DMS 273 (cell line): ENCODE measurements around the gene LRIG3.

ENCODE experiments used
- DNase-seq: peaks from one replicate; lab custom pipeline; 2025; ENCODE audit not compliant: unreplicated experiment; lab: John Stamatoyannopoulos, UW

The LRIG3 gene

DNA sequence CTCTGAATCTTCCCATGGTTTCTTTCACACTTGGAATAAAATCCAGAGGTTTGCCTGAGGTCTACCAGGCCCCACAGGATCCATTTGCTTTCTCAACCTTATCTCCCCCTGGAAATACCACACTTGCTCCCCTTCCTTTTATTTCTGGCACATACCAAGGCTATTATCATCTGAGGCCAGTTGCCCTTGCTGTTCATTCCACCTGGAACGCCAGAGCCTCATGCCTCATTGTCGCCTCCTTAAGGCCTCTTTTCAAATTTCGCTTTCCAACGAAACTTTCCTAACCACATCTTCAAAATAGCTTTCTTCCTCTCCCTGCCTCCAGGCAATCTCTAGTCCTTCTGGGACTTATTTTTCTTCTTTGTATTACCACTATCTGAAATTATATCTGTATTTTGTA is 11.2 kb upstream of the LRIG3 start:
- DNase-seq = no peak

DNA sequence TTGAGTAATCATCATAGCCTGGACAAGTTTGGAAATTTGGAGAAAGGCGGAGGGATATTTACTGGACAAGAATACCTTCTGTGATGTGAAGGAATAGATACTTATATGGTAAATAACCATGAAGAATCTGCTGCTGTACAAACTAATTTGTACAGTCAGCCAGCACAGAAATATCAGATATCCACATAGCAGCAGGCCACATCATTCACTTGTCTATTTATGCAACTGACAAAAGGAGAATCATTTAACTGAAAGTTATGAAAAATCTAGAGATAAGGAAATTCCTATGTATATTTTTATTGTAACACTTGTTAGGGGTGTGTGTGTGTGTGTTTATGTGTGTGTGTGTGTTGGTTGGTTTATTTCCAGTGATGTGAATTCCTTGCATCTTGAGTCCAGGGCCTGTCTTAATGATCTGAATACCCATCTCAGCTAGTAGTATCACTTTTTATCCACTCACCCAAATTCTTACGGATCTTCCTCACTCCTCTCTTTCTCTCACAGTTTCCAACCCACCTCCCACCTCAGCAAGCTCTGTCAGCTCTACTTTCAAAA is 10.5 kb upstream of the LRIG3 start:
- no peak for DNase-seq

DNA sequence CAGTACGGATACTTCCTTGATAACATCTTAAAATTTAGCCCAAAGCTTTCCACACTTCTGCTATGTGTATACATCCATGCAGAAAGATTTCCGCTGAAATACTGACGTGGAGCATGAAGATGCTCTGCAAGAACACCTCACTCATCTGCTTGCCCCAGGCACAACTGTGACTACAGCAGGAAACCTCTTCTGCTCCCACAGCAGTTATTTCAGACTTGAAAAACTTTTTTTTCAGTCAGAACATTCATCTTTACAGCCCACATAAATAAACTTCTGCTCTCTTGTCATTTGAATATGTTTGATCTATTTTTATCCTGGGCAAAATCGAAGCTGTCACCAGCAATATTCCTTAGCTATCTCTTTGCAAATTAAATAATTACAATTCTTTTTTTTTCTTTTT is 6.8 kb upstream of the LRIG3 start:
- no peak for DNase-seq

DNA sequence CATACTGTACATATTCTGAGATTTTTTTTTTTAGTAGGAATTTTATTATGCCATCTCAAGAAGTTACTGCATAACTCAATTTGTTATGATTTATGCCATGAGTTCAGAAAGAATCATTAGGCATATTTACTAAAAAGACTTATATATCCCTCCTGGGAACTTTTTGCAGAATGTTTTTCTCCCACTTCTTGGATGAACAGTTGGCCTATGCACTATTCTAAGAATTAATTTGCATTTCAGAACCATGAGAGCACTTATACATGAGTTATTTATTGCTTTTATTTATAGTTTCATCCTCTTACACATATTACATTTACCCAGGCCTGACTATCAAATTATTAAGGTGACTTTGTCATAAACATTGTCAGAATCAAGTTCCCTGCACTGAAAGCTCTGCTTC is 6.3 kb upstream of the LRIG3 start:
- no peak for DNase-seq

DNA sequence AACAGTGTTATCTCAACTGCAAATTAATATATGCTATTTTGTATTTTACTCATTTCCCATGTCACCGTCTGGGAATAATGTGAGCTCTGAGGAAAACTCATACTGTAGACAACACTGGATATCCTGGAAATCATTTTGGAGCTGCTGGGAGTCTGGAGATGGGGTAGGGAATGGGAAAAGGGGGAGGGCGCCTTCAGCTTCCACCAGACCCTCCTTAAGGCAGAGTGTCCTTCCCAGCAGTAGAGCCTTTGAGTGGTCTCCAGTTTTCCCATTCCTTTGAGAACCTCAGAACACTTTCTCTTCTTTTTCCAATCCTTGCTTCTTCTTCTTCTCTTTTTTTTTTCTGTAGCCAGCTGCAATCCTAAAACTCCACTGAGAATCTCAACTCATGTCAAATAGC is 5.4 kb upstream of the LRIG3 start:
- no peak for DNase-seq

DNA sequence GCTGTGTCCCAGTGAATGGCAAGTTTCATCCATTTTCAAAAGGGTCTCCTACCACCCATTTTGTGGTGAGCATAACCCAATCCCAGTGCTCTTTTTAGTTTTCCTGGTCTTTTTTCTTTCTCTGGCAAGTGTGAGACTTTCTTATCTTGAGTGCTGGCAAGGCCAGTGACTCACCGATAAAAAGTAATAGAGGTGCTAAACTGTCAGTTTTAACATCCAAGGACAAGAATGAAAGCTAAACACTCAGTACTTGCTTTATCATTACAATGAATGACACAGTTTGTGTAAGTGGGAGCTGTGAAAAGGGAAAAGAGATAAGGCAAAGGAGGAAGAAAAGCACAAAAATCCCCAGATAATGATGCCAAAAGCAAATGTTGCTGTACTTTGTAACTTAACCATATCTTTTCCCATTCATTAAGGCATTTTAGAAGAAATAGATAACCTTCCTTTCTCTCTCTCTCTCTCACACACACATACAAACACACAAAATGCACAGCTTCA is 4.9 kb upstream of the LRIG3 start:
- no peak for DNase-seq

DNA sequence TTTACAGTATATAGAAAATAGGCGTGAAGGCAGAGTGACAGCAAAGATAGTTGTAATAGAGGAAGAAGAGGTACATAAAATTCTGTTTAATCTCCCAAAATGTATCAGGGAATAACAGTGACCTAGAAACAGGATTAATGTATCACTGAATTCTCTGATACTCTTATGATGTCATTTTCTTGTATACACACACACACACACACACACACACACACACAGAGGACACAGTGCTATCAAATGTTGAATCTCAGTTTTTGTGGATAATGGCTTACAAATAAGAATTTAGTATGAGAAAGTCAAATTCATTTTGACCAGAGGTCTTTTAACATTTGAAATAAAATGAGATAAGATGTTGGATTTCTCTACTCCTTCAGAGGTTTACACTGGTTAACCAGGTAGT is 4.3 kb upstream of the LRIG3 start:
- DNase-seq = no peak

DNA sequence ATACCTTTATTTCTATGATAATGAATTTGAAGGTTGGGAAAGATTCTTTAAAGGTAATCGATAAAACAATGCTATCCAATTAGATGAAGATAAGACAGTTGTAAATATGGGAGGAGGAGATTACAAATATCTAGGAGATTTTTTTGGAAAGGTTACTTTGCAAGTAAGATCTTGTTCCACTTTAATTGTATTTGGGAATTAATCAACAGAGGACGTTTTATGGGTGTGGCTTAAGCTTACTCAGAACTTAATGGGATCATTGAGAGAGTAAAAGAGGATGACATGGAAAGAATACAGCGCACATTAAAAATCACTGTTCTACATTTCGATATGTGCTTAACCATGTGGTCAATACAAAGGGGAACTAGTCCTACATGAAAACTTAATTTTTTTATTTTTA is 3.5 kb upstream of the LRIG3 start:
- DNase-seq = no peak

DNA sequence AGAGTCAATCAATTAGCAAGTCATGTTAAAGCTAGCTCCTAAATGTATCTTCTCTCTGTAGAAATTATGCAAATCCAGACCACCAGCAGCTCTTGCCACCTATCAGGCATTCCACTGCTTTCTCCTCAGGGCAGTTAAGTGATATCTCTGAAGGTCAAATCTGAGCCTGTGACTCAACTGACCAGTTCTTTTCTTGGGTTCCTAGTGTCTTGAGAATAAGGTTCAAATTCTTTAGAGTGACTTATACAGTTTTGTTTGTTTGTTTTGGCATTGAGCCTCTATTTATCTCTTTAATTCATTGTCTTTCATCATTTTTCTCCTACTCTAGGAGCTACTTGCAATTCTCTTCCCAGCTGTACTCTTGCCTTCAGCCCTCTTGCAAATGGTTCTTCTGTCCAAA is 2.5 kb upstream of the LRIG3 start:
- DNase-seq = no peak

DNA sequence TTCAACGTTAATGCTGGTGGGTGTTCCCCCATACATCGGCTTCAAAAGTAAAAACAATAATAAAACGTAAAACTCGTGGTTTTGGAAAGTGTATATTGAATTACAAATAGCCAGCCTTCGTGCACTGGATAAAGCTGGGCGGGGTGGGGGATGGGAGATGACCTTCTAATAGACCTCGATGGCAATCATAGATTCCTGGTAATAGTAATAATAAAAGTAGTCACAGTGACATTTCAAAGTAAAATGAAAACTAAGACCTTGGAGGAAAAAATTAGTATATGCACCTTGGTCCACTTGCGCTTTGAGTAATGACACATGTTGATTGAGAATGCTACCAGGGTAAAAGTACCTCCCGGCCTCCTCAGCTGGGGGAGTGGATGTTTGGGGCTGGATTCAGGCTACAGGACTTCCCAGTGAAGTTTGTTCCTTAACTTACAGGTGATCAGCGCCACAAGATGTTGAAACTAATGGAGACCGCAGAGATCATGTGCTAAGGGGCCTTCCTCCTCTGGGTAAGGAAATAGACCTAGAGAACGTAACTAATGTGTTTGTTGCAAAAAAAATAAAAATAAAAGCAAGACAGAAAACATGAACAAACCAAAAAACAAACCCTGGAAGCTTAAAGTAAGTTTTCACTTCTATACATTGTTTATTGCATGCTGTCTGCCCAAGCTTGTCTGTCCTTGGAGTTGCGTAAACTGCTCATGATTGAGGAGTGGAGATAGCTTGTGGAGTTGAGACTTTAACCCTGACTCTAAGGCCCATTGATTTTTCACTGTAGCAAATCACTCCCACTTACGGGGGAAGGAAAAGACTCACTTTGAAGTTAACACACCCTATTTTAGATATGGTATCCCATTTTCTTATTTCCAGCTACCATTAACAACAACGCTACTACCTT is 907 bp upstream of the LRIG3 start:
- no peak for DNase-seq

DNA sequence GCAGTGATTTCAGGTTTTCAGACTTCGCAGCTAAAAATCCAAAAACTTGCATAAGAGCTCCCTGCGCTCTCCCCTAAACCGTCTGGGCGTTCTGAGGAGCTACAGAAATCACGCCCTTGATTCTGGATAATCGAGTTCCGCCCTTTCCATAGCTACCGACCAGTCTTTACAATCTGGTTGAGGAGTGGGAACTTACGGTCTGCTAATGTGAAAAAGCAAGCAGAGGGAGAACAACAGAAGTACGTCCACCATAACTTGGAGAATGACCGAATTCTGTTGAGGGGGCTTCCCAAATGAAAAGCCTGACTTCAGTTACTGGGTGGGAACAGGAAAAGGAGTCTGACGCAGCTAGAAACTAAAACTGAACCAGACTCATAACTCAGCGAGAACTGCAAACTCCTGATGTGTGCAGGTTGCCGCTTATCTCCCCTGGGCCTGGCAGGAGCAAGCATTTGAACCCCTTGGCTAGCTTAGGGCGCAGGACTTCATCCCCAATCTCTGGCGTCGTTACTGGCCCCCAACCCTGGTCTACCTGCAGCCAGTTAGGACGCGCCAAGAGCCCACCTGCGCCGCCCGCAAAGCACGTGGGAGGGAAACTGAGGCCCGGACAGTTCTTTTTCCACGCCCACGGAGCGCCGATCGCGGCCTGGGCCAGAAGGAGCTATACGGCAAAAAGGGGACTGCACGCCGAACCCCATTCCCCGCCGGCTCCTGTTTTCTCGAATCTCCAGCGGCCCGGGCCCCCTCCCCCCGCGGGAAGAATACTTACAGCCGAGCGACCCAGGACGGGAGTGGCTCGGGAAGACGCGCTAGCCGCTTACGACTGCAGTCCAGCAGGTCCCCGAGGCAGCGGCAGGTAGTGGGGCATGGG is 838 bp downstream of the LRIG3 start:
- DNase-seq = peak; percentile 72

DNA sequence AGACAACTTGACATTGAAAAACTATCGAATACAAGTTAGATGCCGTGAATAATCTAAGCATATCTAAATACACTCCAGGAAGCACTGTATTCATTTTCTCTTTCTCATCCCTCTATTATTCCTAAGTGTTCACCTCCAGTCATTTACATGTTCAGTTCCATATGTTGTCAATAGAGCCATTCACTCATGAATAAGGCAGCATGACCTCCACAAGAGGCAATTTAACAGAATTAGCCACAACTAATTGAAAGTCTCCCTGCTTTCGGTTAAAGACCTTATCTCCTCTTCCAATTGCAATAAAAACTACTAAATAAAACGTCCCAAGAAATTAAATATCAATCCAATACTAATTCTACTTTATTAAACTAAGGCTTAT is 1.8 kb downstream of the LRIG3 start:
- peak; percentile 47 for DNase-seq

DNA sequence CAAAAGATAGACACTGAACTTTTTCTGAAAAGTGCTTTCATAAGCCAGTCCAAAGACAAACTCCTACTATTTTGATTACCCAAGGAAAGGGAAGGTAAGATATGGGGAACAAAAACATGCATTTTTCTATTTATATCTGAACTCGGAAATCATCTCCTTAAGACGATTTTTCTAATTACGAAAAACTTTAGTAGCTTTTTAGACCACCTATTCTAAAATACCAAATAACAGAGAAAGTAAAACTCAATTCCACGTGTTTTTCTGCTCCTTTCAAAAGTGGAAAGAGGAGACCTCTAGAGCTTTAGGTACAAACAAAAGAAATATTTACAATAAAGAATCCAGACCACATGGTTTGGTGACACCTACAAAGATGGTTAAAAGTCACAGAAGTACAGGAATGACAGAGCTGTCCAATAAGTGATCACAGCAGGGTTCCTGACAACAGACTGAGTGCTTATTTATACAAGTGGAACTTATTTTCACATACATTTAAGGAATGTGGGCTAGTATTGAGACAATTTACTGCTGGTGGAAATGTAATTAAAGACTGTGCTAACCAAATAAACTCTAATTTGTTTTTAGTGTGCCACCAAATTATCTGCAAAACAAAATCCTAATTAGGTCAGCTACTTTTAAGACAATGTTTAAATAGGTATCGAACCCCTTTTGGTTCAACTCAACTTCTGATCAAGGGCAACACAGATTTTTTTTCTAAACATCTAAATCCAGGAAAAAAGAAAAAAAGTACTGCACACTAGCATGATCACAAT is 2.4 kb downstream of the LRIG3 start:
- DNase-seq = peak; percentile 28

DNA sequence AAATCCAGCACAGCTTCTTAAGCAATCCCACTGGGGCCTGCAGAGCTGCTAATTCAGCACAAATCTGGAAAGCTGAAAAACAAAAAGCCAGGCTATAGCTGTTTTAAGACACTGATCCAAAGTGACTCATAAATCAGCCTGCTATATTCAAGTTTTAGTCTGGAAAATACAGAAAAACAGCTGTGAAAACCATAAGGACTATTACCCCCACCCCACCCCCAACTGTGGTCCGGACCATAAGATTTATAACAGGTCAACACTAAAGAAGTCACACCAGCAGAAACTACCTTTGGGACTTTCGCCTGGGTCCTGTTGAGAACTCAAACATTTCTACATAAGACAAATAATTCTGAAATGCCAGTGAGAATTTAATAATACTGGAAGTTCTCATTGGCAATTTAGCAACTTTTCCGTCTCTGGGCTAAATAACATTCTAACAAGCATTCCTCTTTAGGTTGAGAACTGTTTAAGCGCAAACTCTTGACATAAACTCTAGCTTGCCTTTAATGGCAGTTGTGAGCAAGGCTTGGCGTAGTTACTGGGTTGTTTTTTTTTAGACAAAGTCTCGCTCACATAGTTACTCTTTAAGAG is 3.3 kb downstream of the LRIG3 start:
- peak; percentile 55 for DNase-seq

DNA sequence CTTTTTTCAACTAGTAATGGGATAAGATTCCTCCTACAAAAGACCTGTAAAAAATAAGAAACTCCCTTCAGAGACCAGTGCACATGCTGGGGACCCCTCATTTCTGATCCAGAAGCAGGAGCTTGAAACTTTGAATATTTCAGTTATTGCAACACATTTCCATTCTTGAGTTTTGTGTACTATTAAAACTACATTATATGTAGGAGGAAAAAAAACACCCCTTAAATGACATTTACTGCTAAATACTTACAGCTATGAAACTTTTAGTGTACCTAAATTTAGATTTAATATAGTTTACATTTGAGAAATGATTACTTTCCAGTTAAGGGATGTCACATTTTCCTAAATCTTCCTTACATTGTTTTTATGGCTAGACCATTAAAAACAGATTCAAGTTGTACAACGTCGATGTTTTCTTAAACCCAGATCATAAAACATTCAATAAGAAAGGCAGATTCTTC is 4.1 kb downstream of the LRIG3 start:
- DNase-seq = no peak

DNA sequence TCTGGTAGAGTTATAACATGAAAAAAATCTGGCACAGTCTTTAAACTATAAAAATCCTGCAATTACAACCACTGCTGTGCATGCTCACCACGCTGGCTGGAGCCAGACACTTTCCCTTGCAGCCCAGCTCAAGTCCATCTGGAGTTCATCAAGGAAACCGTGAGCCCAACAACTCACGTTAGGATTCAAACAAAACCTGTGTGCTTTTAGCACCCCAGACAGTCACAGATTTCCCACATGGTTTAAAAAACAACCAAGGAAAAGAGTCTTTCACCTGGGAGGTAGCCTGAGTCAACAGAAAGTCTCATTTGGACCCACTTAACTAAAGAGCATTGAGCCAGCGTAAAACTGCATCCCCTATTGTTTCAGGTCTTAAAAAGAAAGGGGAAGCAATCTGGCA is 4.7 kb downstream of the LRIG3 start:
- peak; percentile 77 for DNase-seq

DNA sequence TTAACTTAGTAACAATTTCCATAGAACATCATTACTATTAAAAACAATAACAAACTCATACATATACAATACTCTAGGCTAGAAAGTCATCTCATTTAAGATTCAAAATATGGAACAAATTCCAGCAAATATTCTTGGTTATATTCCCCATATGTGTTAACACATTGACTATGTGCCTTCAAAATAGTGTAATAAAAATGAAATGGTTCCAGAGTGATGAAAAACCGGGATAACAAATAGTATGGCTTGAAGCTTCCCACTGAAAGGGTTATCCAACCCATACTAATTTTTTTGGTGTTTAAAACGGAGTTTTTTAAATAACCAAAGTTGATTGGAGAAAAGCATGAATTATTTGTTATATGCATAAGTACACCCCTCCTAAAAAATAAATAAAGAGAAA is 5.3 kb downstream of the LRIG3 start:
- DNase-seq = no peak

DNA sequence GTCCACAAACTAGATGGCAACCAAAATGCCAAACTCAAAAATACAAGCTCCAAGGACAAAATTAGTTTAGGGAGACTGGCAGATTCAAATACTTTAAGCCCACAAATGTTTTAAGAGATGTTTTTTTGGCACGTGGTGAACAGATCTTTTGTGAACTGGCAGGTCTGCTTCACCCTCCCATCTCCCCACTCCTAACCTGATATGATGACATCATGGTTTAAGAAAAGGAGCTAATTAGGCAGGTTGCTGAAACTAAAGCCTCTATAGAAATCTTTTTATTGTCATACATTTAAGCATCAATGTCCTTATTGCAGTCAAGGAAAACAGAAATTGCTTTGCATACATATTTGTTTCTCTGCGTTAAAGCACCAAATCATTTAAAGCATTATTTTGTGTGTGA is 5.8 kb downstream of the LRIG3 start:
- DNase-seq = peak; percentile 17

DNA sequence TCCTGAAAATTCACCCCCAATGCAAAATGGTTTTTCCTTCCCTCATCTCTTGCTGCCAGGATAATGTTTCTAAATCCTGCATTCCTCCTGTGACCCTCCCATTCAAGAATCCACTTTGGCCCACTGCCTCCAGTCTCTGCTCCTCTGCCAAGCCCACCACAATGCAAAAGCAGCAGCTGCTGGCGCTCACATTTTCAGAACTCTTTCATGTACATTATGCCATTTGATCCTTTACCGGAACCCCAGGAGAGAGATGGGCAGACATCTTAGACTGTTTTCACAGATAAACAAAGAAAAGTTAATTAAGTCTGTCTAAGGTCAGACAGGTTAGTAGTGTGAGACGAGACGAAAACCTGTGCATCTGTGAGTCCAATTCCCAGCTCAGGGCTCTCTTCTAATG is 12.9 kb downstream of the LRIG3 start:
- DNase-seq = no peak

DNA sequence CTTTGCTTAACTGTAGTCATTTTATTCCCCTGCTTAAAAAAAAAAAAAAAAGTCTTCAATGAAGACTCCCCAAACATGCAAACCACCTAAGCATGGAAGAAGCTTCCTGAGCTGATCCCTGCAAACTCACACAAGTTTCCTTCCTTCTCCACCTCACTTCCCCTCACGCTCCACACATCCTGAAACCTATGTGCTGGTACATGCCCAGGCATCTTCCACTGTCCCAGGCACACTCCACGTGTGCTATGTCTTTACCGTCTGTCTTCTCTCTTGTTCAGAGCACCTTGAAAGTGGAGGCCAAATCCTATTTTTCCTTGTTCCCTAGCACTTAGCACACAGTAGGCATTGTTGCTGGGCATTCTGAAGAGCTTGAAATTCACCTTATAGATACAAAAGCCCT is 13.4 kb downstream of the LRIG3 start:
- no peak for DNase-seq

DNA sequence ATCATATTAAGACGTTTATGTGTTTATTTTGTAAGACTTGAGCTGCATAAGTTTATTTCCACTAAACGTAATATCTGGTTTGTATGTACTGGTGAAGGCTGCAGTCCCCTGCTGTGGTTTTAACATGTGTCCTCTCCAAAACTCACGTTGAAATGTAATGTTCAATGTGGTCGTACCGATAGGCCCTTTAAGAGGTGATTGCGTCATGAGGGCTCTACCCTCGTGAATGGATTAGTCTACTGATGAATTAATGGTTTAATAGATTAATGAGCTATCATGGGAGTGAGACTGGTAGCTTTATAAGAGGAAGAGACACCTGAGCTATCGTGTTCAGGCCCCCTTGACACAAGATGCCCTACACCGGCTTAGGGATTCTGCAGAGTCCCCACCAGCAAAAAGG is 14.9 kb downstream of the LRIG3 start:
- DNase-seq = no peak
